ENCODE results near the gene ESR2. TPM values are rescaled to one million over a fixed set of nuclear protein-coding genes. Genes with fewer than 3 reads are reported as not detected.
"Not testable (repeated sequence)": the region's sequence is repeated elsewhere in the genome, so short reads cannot be mapped to it uniquely, and the experiment has no call there.

ESR2 gene
- total RNA-seq, 2 donors from 2014 or later, result not detected

DNA sequence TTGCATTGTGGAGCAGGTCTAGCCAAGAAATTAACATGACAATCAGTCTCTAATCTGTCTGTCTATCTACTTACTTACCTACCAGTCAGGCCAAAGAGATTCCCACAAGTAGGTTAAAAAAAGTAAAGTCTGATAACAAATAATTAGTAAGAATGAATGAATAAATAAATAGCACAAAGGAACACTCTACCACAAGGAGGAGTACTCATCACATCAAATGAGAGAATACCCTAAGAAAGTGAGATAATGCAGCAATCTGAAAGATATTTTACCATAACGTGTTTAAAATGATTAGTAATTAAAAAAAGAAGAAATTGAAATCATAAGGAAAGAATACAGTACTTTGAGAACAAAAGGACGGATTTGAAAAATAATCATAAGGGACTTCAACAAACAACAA lies 254.1 kb downstream of the ESR2 start:
- Histone ChIP-seq H3K4me3 (no peak overlapping the region), H3K9me3 (no peaks in the 10 kb centered on the region), H3K27me3 (no peaks in the 10 kb centered on the region), H3K4me1 (no peaks in the 10 kb centered on the region), H3K27ac (no peak overlapping the region), H3K36me3 (replicated peaks in 1 of 2; ENCODE audit: insufficient read depth in 1 of 2, low read depth in 2 of 2) (no peaks in the 10 kb centered on the region)
- TF ChIP-seq CTCF (IDR thresholded peaks at IDR 0.05) (peak in 3 of 7 experiments; percentile 11 to 31 (median 21)), POLR2A (IDR thresholded peaks at IDR 0.05) (no peak)
- WGBS, 2 donors, result 81 to 88% methylated on average over 2 of the region's 2 CpGs
- DNase-seq (no peak), ATAC-seq (no peak)
- intact Hi-C loops (cut with DNase I), result no loop called here

- no peak for DNase-seq
- Histone ChIP-seq H3K4me1 (no peaks in the 10 kb centered on the region), H3K36me3 (replicated peaks in 1 of 2; ENCODE audit: insufficient read depth in 1 of 2, low read depth in 2 of 2) (no peaks in the 10 kb centered on the region), H3K4me3 (no peak overlapping the region), H3K27ac (no peak overlapping the region), H3K27me3 (no peaks in the 10 kb centered on the region), H3K9me3 (no peaks in the 10 kb centered on the region)
- TF ChIP-seq CTCF (IDR thresholded peaks at IDR 0.05), result no peak
- TF ChIP-seq POLR2A (IDR thresholded peaks at IDR 0.05), result no peak
- intact Hi-C loops (cut with DNase I), result no loop called here
- no peak for ATAC-seq
- 90 to 95% methylated on average over 4 of the region's 5 CpGs for WGBS, 2 donors
These were observed 255.2 kb downstream of the ESR2 start for GRCh38 chr14:64038841-64039542.

DNA sequence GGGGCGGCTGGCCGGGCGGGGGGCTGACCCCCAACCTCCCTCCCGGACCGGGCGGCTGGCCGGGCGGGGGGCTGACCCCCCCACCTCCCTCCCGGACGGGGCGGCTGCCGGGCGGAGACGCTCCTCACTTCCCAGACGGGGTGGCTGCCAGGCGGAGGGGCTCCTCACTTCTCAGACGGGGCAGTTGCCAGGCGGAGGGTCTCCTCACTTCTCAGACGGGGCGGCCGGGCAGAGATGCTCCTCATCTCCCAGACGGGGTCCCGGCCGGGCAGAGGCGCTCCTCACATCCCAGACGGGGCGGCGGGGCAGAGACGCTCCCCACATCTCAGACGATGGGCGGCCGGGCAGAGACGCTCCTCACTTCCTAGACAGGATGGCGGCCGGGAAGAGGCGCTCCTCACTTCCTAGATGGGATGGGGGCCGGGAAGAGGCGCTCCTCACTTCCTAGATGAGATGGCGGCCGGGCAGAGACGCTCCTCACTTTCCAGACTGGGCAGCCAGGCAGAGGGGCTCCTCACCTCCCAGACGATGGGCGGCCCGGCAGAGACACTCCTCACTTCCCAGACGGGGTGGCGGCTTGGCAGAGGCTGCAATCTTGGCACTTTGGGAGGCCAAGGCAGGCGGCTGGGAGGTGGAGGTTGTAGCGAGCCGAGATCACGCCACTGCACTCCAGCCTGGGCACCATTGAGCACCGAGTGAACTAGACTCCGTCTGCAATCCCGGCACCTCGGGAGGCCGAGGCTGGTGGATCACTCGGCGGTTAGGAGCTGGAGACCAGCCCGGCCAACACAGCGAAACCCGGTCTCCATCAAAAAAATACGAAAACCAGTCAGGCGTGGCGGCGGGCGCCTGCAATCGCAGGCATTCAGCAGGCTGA lies 256.1 kb downstream of the ESR2 start:
- H3K36me3 ChIP-seq (replicated peaks in 1 of 2; ENCODE audit: insufficient read depth in 1 of 2, low read depth in 2 of 2); ATAC-seq; H3K27me3 ChIP-seq; DNase-seq; H3K4me1 ChIP-seq; intact Hi-C loops (cut with DNase I); H3K4me3 ChIP-seq; H3K9me3 ChIP-seq; H3K27ac ChIP-seq: not testable (repeated sequence)
- 96 to 97% methylated on average over 25 to 51 of the region's 66 CpGs for WGBS, 2 donors

- Histone ChIP-seq H3K36me3 (replicated peaks in 1 of 2; ENCODE audit: insufficient read depth in 1 of 2, low read depth in 2 of 2) (peaks cover 0 to 3% of the 10 kb centered on the region in 2 donors), H3K27me3 (no peaks in the 10 kb centered on the region), H3K4me1 (no peaks in the 10 kb centered on the region), H3K27ac (no peak overlapping the region), H3K9me3 (no peaks in the 10 kb centered on the region), H3K4me3 (no peak overlapping the region)
- 87 to 94% methylated on average over 1 of the region's 1 CpG for WGBS, 2 donors
- TF ChIP-seq POLR2A (IDR thresholded peaks at IDR 0.05) (no peak), CTCF (IDR thresholded peaks at IDR 0.05) (no peak)
- intact Hi-C loops (cut with DNase I), result no loop called here
- DNase-seq, result no peak
- no peak for ATAC-seq
These were observed 259.0 kb downstream of the ESR2 start for GRCh38 chr14:64035143-64035542.

MicroRNAs within 50 kb of the gene (microRNA counts, 767-probe panel; counts per million panel counts)
- microRNA hsa-miR-548h-5p, result 0 to 736 counts per million in 2 donors

Small RNA genes lying within 50 kb of the gene (microRNA-seq; reads per million reads assigned to microRNA genes)
- 0 reads per million in 2 donors for gene MIR548H1 (ENCODE audit: borderline number of aligned reads in 2 of 2, borderline replicate concordance in 2 of 2)

Small RNA genes lying within 50 kb of the gene (small RNA-seq; reads per million reads assigned to genes)
- not detected for gene MIR548H1

Other genes starting within 250 kb of the ESR2 start
- 10 to 100 TPM; 20.2 to 29.3 TPM for gene MTHFD1, start 94.0 kb upstream of the ESR2 start, total RNA-seq
- gene AKAP5, start 171.1 kb upstream of the ESR2 start, total RNA-seq, result under 1 TPM in 1 of 2 donors, not detected in 1; under 0.01 TPM
- gene ZBTB25, start 209.5 kb upstream of the ESR2 start, total RNA-seq, result 10 to 100 TPM in 1 of 2 donors, 1 to 10 TPM in 1; 7.9 to 10.6 TPM
- 10 to 100 TPM; 28.5 to 43.8 TPM for gene ZBTB1, start 210.4 kb upstream of the ESR2 start, total RNA-seq
- gene HSPA2, start 246.4 kb upstream of the ESR2 start, total RNA-seq, result 10 to 100 TPM in 1 of 2 donors, 1 to 10 TPM in 1; 4.0 to 19.7 TPM

All from body of pancreas (tissue), 4 donors.